Hepatocyte (in vitro differentiated cells): ENCODE measurements around the gene NDUFC2. TPM values are rescaled to one million over a fixed set of nuclear protein-coding genes. Genes with fewer than 3 reads are reported as not detected.
A peak's percentile ranks its signal among the peaks of the same experiment; 100 is the strongest.

Experiments used
- DNase-seq: peaks from one replicate; pipeline ENCODE4 v3.0.0-alpha.2; 2016; ENCODE audit warnings: low spot score
- H2AFZ ChIP-seq: fragments of 200-600 bp; sonication (generic); 2 replicates; pipeline ENCODE4 v1.6.0; 2016; ENCODE audit warnings: antibody characterized with exemption, mild to moderate bottlenecking
- H3K27ac ChIP-seq: fragments of 200-600 bp; sonication (generic); 2 replicates; pipeline ENCODE4 v1.5.1; 2016; ENCODE audit warnings: mild to moderate bottlenecking
- H3K27me3 ChIP-seq: fragments of 200-600 bp; sonication (generic); 2 replicates; pipeline ENCODE4 v1.6.1; 2016
- H3K36me3 ChIP-seq: fragments of 200-600 bp; sonication (generic); replicated peaks from 2 replicates; pipeline ENCODE4 v1.5.1; 2016; ENCODE audit warnings: low read depth; ENCODE audit not compliant: insufficient read depth
- H3K4me1 ChIP-seq: fragments of 200-600 bp; sonication (generic); 2 replicates; pipeline ENCODE4 v1.5.1; 2016; ENCODE audit warnings: mild to moderate bottlenecking, moderate library complexity; ENCODE audit not compliant: insufficient read depth
- H3K4me2 ChIP-seq: fragments of 200-600 bp; sonication (generic); 2 replicates; pipeline ENCODE4 v1.6.0; 2016
- H3K4me3 ChIP-seq: fragments of 200-600 bp; sonication (generic); 2 replicates; pipeline ENCODE4 v1.5.1; 2016; ENCODE audit warnings: mild to moderate bottlenecking
- H3K79me2 ChIP-seq: fragments of 200-600 bp; sonication (generic); 2 replicates; pipeline ENCODE4 v1.6.0; 2017; ENCODE audit warnings: mild to moderate bottlenecking
- H3K9me2 ChIP-seq: fragments of 200-600 bp; sonication (generic); replicated peaks from 2 replicates; pipeline ENCODE4 v1.6.0; 2017; ENCODE audit warnings: mild to moderate bottlenecking; ENCODE audit not compliant: insufficient read depth
- H3K9me3 ChIP-seq: fragments of 200-600 bp; sonication (generic); 2 replicates; pipeline ENCODE4 v1.5.1; 2016; ENCODE audit warnings: low read depth, mild to moderate bottlenecking
- H4K20me1 ChIP-seq: fragments of 200-600 bp; sonication (generic); 2 replicates; pipeline ENCODE4 v1.6.0; 2016; ENCODE audit warnings: mild to moderate bottlenecking; ENCODE audit not compliant: insufficient read depth, poor library complexity, severe bottlenecking
- CTCF ChIP-seq: fragments of 200-600 bp; sonication (generic); IDR thresholded peaks from 2 replicates; pipeline ENCODE4 v1.5.1; 2016; ENCODE audit warnings: antibody characterized with exemption, mild to moderate bottlenecking; ENCODE audit not compliant: poor library complexity
- EZH2 ChIP-seq: fragments of 200-600 bp; sonication (generic); IDR thresholded peaks from 2 replicates; pipeline ENCODE4 v1.6.1; 2016; ENCODE audit warnings: antibody characterized with exemption, mild to moderate bottlenecking, borderline replicate concordance
- EZH2phosphoT487 ChIP-seq: fragments of 200-600 bp; sonication (generic); IDR thresholded peaks from one replicate; pipeline ENCODE4 v1.6.1; 2018; ENCODE audit warnings: antibody characterized with exemption, mild to moderate bottlenecking, low read depth, moderate library complexity; ENCODE audit not compliant: unreplicated experiment, severe bottlenecking
- WGBS: methylation state at CpG from one replicate; pipeline ENCODE4 v1.1.6; 2016; ENCODE audit warnings: low lambda C conversion rate; ENCODE audit errors: missing lambda C conversion rate; 5-methylcytosine and 5-hydroxymethylcytosine counted together
- polyA plus RNA-seq: library from polyadenylated mRNA; unstranded; fragments of >200 nt; fragmentation: Nextera tagmentation; extraction: Ambion mirVana; gene quantifications from 2 replicates; pipeline ENCODE4 v1.2.1, GENCODE V29; 2016
- total RNA-seq: library from RNA; depleted of rRNA; stranded (reverse); fragments of >200 nt; gene quantifications from 2 replicates; pipeline ENCODE4 v1.2.3, GENCODE V29; 2014

NDUFC2 gene
- total and polyA plus RNA-seq, 2 experiments from 2014 or later = 115 to 481 TPM

- H3K9me2 ChIP-seq = no peaks in the 10 kb centered on the region
- H3K27ac ChIP-seq = peak overlapping the region; percentile 61
- no peak for TF ChIP-seq CTCF
- TF ChIP-seq EZH2 = no peak
- no peak for TF ChIP-seq EZH2phosphoT487
- H4K20me1 ChIP-seq = no peaks in the 10 kb centered on the region
- no peaks in the 10 kb centered on the region for H3K27me3 ChIP-seq
- 21% methylated on average over 3 of the region's 3 CpGs for WGBS
- H3K9me3 ChIP-seq = no peaks in the 10 kb centered on the region
- no peak for DNase-seq
- H3K4me2 ChIP-seq = peak overlapping the region; percentile 46
- no peak overlapping the region for H3K4me3 ChIP-seq
- peaks cover 9% of the 10 kb centered on the region for H3K4me1 ChIP-seq
- no peaks in the 10 kb centered on the region for H3K79me2 ChIP-seq
- H3K36me3 ChIP-seq = no peaks in the 10 kb centered on the region
- H2AFZ ChIP-seq = no peak overlapping the region
Measured at GRCh38 chr11:78020246-78020645, 59.4 kb downstream of the NDUFC2 start.

GRCh38 chr11:78019808-78020207, 59.9 kb downstream of the NDUFC2 start:
- no peaks in the 10 kb centered on the region for H4K20me1 ChIP-seq
- WGBS = 35% methylated on average over 4 of the region's 4 CpGs
- H3K4me3 ChIP-seq = no peak overlapping the region
- H3K9me2 ChIP-seq = no peaks in the 10 kb centered on the region
- no peak for DNase-seq
- peak overlapping the region; percentile 46 for H3K4me2 ChIP-seq
- H3K4me1 ChIP-seq = peaks cover 9% of the 10 kb centered on the region
- TF ChIP-seq EZH2phosphoT487 = no peak
- no peak for TF ChIP-seq EZH2
- no peak for TF ChIP-seq CTCF
- H3K36me3 ChIP-seq = no peaks in the 10 kb centered on the region
- no peak overlapping the region for H2AFZ ChIP-seq
- H3K27ac ChIP-seq = peak overlapping the region; percentile 61
- H3K27me3 ChIP-seq = no peaks in the 10 kb centered on the region
- H3K9me3 ChIP-seq = no peaks in the 10 kb centered on the region
- H3K79me2 ChIP-seq = no peaks in the 10 kb centered on the region

Other genes starting within 250 kb of the NDUFC2 start
- gene INTS4, start 85.2 kb downstream of the NDUFC2 start, total RNA-seq = 22.7 and 28.0 TPM in 2 replicates
- 19.2 and 24.0 TPM in 2 replicates for gene INTS4, start 85.2 kb downstream of the NDUFC2 start, polyA plus RNA-seq
- gene KCTD14, start 56.6 kb downstream of the NDUFC2 start, total RNA-seq = 6.0 TPM in 2 replicates
- gene KCTD14, start 56.6 kb downstream of the NDUFC2 start, polyA plus RNA-seq = 8.1 and 8.7 TPM in 2 replicates
- 0.17 TPM in 1 of 2 replicates, not detected in the other for gene THRSP, start 16.0 kb downstream of the NDUFC2 start, total RNA-seq
- gene THRSP, start 16.0 kb downstream of the NDUFC2 start, polyA plus RNA-seq = 0.13 and 0.17 TPM in 2 replicates
- gene ALG8, start 59.8 kb upstream of the NDUFC2 start, total RNA-seq = 43.1 and 66.8 TPM in 2 replicates
- 62.0 and 74.3 TPM in 2 replicates for gene ALG8, start 59.8 kb upstream of the NDUFC2 start, polyA plus RNA-seq
- 8.2 and 9.2 TPM in 2 replicates for gene KCTD21, start 108.8 kb upstream of the NDUFC2 start, total RNA-seq
- 3.8 and 4.7 TPM in 2 replicates for gene KCTD21, start 108.8 kb upstream of the NDUFC2 start, polyA plus RNA-seq
- 4.5 and 7.3 TPM in 2 replicates for gene USP35, start 109.1 kb upstream of the NDUFC2 start, total RNA-seq
- gene USP35, start 109.1 kb upstream of the NDUFC2 start, polyA plus RNA-seq = 2.9 and 4.7 TPM in 2 replicates